ENCODE measurements around the gene DPCD.

Gene DPCD

DNA sequence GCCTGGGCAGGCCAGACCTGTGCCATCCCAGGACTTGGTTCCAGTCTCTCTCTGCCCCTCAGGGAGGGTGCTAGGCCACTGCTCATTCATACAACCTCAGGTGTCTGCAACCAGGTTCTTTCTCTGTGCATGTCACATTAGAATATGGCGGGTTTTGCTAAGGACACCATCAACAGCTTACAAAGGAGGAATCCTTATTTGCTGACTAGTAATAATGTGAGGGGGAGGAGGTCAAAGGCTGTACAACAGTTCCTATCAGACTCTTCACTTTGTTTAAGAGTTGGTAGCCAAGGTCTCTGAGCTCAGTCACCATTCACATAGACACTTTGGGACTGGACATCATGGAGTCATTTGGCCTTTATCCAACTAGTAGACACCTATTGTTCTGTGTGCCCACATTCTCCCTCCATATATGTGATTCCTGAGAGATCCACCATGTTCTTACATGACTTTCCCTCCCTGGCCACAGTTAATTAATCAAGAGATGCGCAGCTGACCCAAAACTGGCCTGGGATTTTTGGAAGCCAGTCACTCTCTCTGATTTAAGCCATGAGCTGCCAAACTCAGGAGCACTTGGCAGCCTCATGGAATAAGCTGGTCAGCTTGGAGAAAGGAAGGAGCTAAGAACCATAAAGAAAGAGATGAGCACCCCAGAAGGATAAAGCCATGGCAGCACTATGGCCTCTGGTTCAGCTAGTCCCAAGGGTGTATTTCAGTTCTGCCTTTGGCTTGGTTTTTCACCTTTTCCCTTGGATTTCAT, 51.2 kb downstream of the DPCD start:
- TF ChIP-seq, protein P1, sequence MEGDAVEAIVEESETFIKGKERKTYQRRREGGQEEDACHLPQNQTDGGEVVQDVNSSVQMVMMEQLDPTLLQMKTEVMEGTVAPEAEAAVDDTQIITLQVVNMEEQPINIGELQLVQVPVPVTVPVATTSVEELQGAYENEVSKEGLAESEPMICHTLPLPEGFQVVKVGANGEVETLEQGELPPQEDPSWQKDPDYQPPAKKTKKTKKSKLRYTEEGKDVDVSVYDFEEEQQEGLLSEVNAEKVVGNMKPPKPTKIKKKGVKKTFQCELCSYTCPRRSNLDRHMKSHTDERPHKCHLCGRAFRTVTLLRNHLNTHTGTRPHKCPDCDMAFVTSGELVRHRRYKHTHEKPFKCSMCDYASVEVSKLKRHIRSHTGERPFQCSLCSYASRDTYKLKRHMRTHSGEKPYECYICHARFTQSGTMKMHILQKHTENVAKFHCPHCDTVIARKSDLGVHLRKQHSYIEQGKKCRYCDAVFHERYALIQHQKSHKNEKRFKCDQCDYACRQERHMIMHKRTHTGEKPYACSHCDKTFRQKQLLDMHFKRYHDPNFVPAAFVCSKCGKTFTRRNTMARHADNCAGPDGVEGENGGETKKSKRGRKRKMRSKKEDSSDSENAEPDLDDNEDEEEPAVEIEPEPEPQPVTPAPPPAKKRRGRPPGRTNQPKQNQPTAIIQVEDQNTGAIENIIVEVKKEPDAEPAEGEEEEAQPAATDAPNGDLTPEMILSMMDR (IDR thresholded peaks at IDR 0.05; ENCODE audit: low read depth, low read length, missing control alignments), result no peak
- DNase-seq (ENCODE audit: low read depth), result no peak
- no peak overlapping the region for H3K4me3 ChIP-seq (ENCODE audit: low read depth, low read length)

DNA sequence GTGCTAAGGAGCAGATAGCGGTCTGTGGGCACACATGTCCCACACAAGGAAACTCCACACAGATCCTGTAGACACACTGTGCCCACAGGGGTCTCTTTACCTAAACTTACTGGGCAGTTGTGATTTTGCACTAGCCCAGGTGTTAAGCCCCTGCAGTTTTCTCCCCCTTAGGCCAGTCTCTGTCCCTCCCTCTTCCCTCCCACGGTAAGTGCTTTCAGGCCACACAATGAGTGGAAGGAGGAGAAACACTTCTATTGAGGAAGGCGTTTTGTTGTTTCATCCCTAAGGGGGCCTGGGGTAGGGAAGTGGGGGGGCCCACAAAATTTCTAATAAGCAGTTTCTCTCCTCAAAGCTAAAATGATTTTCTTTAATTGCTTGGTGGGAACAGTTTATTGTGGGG, 55.4 kb downstream of the DPCD start:
- TF ChIP-seq, protein P1 (IDR thresholded peaks at IDR 0.05; ENCODE audit: low read depth, low read length, missing control alignments), result no peak
- H3K4me3 ChIP-seq (ENCODE audit: low read depth, low read length), result no peak overlapping the region
- DNase-seq (ENCODE audit: low read depth), result no peak

DNA sequence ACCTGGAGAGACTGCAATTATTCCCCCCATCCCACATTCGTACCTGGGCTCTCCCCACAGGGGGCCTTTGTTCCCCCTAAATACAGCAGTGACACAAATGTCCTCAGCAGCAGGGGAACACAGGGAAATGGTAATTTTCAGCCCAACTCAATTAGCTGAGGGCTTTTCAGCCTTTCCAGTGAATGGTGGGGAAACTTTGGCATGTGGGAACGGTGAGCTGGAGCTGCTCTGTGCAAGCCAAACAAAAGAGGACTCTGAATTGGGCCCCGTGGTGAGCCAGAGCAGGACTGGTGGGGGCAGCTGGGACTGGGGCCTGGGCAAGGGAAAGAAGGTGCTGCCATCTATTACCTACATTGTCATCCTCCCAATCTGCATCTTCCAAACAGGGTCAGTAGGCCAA, 55.9 kb downstream of the DPCD start:
- H3K4me3 ChIP-seq (ENCODE audit: low read depth, low read length), result no peak overlapping the region
- DNase-seq (ENCODE audit: low read depth), result no peak
- TF ChIP-seq, protein P1 (IDR thresholded peaks at IDR 0.05; ENCODE audit: low read depth, low read length, missing control alignments), result no peak

DNA sequence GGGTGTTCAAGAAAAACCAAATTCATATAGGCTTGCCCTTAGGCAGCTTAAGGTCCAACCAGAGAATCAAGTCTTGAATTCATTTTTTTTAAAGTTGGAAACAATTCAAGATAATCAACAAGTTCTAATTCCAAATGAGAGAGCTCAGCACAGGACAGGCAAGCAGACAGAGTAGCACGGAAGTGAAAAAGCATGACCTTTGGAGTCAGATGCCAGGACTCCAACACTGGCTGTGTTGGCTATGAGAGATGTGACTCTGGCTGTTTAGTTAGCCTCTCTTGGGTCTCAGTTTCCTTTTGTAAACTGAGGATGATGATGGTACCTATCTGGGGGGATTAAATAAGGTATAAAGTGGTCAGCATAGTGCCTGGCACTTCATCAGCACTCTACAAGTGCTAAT, 57.5 kb downstream of the DPCD start:
- TF ChIP-seq, protein P1 (IDR thresholded peaks at IDR 0.05; ENCODE audit: low read depth, low read length, missing control alignments), result no peak
- no peak for DNase-seq (ENCODE audit: low read depth)
- no peak overlapping the region for H3K4me3 ChIP-seq (ENCODE audit: low read depth, low read length)

DNA sequence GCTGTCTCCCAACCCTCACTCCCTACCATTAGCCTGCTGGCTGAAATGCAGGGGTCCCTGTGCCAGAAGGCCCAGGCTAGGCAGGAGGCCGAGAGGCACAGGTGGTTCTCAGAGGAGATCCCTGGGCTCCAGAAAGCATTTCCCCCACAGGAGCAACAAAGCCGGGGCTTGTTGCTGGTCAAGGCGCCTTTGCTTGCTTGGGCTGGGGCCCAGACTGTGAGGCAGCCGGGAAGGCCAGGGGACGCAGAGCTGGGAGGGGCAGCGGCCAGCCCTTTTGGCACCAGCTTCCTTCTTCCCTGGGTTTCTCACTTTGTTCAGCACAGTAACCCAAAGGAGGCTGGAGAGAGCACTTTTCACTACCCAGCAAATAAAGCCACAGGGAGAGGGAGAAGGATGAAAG, 58.2 kb downstream of the DPCD start:
- H3K4me3 ChIP-seq (ENCODE audit: low read depth, low read length), result no peak overlapping the region
- no peak for DNase-seq (ENCODE audit: low read depth)
- TF ChIP-seq, protein P1 (IDR thresholded peaks at IDR 0.05; ENCODE audit: low read depth, low read length, missing control alignments), result no peak

DNA sequence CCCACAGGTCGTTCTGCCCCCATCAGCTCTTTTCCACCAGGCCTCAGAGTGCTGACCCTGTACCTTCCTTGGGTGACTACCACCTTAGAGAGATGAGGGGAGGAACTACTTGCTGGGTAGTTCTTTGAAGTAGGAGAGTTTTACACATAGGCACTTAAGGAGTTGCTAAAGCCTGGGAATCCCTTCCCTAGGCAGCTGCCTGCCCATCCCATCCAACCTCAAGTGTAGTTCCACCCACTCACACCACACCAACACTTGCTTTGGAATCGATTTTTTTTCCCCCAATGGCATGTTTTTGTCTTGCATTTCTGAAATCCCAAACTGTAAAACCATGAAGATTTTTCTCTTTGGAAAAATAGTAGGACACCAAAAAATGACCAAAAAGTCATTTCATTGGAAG, 59.1 kb downstream of the DPCD start:
- TF ChIP-seq, protein P1 (IDR thresholded peaks at IDR 0.05; ENCODE audit: low read depth, low read length, missing control alignments), result no peak
- H3K4me3 ChIP-seq (ENCODE audit: low read depth, low read length), result no peak overlapping the region
- no peak for DNase-seq (ENCODE audit: low read depth)

DNA sequence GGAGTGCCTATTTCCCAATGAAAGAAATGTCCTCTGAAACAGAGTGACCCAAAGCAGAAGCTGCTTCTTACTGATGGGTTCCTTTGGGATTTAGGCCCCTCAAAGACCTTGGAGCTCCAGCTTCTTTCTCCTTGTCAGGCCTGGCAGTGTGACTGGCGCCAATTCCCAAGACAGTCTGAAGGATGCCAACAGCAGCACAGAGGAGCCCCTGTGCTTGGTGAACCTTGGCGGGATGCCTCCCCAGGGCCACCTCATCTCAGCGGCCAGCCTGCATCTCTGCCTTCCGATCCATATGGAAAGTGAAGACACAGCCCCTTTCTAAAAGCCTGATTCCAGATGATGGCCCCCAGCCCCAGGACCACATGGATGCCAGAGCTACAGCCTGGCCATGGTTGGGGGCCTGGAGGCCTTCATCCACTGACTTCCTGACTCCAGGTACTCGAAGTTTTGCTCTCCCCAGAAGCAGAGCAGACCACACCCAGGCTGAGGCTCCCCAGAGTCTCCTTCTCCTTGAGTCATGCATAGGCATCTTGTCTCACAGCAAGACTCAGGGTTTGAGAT, 61.5 kb downstream of the DPCD start:
- no peak for DNase-seq (ENCODE audit: low read depth)
- TF ChIP-seq, protein P1 (IDR thresholded peaks at IDR 0.05; ENCODE audit: low read depth, low read length, missing control alignments), result no peak
- no peak overlapping the region for H3K4me3 ChIP-seq (ENCODE audit: low read depth, low read length)

Data from GM12864 (cell line).